H9 (cell line): ENCODE results near the gene ZNHIT6. TPM values are rescaled to one million over a fixed set of nuclear protein-coding genes. Genes with fewer than 3 reads are reported as not detected.

Experiments used
- DNase-seq: peaks from one replicate; pipeline ENCODE4 v3.0.0-alpha.2; 2017
- H2AFZ ChIP-seq: one replicate; pipeline ENCODE4 v1.6.1; 2013; ENCODE audit warnings: mild to moderate bottlenecking, low read length, control low read depth, moderate library complexity
- H2AK5ac ChIP-seq: 2 replicates; pipeline ENCODE4 v1.6.1; 2013; ENCODE audit warnings: low read length, control low read depth, mixed read lengths; ENCODE audit not compliant: insufficient read length
- H2BK120ac ChIP-seq: one replicate; pipeline ENCODE4 v1.6.1; 2013; ENCODE audit warnings: low read depth, mild to moderate bottlenecking, low read length, control low read depth, inconsistent platforms; ENCODE audit not compliant: poor library complexity, severe bottlenecking
- H2BK12ac ChIP-seq: 2 replicates; pipeline ENCODE4 v1.6.1; 2013; ENCODE audit warnings: low read length, control low read depth, mixed read lengths, low read depth; ENCODE audit not compliant: insufficient read length
- H2BK15ac ChIP-seq: 2 replicates; pipeline ENCODE4 v1.6.1; 2013; ENCODE audit warnings: low read depth, low read length, control low read depth
- H2BK20ac ChIP-seq: one replicate; pipeline ENCODE4 v1.6.1; 2013; ENCODE audit warnings: low read depth, mild to moderate bottlenecking, low read length, control low read depth, inconsistent platforms; ENCODE audit not compliant: poor library complexity, severe bottlenecking
- H2BK5ac ChIP-seq: 2 replicates; pipeline ENCODE4 v1.6.1; 2013; ENCODE audit warnings: low read length, control low read depth, mixed read lengths; ENCODE audit not compliant: insufficient read length
- H3K14ac ChIP-seq: 2 replicates; pipeline ENCODE4 v1.6.1; 2013; ENCODE audit warnings: low read length, control low read depth; ENCODE audit not compliant: insufficient read depth
- H3K18ac ChIP-seq: 2 replicates; pipeline ENCODE4 v1.6.1; 2013; ENCODE audit warnings: low read depth, mild to moderate bottlenecking, mixed read lengths, low read length, control low read depth; ENCODE audit not compliant: insufficient read length
- H3K23ac ChIP-seq: 2 replicates; pipeline ENCODE4 v1.6.1; 2013; ENCODE audit warnings: low read length, control low read depth, mixed read lengths, low read depth; ENCODE audit not compliant: insufficient read length
- H3K23me2 ChIP-seq: 2 replicates; pipeline ENCODE4 v1.6.1; 2013; ENCODE audit warnings: low read depth, mild to moderate bottlenecking, mixed read lengths, low read length, control low read depth; ENCODE audit not compliant: insufficient read length, poor library complexity, severe bottlenecking
- H3K27ac ChIP-seq: 2 replicates; pipeline ENCODE4 v1.5.1; 2013; ENCODE audit warnings: low read length, control low read depth, mixed read lengths, low read depth; ENCODE audit not compliant: insufficient read length
- H3K27me3 ChIP-seq: 2 replicates; pipeline ENCODE4 v1.6.1; 2013; ENCODE audit warnings: low read length, control low read depth, inconsistent platforms; ENCODE audit not compliant: insufficient read depth
- H3K4ac ChIP-seq: 2 replicates; pipeline ENCODE4 v1.6.1; 2013; ENCODE audit warnings: low read depth, mild to moderate bottlenecking, control low read depth, inconsistent platforms, low read length, moderate library complexity
- H3K4me1 ChIP-seq: 2 replicates; pipeline ENCODE4 v1.6.1; 2013; ENCODE audit warnings: low read length, control low read depth, inconsistent platforms; ENCODE audit not compliant: insufficient read depth
- H3K4me2 ChIP-seq: 2 replicates; pipeline ENCODE4 v1.6.1; 2013; ENCODE audit warnings: low read length, control low read depth, mixed read lengths; ENCODE audit not compliant: insufficient read length, insufficient read depth
- H3K56ac ChIP-seq: 2 replicates; pipeline ENCODE4 v1.6.1; 2013; ENCODE audit warnings: low read depth, mild to moderate bottlenecking, mixed read lengths, low read length, control low read depth; ENCODE audit not compliant: insufficient read length
- H3K79me1 ChIP-seq: 2 replicates; pipeline ENCODE4 v1.6.1; 2013; ENCODE audit warnings: low read depth, mild to moderate bottlenecking, moderate library complexity, low read length, control low read depth, inconsistent platforms; ENCODE audit not compliant: insufficient read depth, poor library complexity, severe bottlenecking
- H3K79me2 ChIP-seq: 2 replicates; pipeline ENCODE4 v1.6.1; 2013; ENCODE audit warnings: low read length, control low read depth, inconsistent platforms; ENCODE audit not compliant: insufficient read depth
- H3K9ac ChIP-seq: 2 replicates; pipeline ENCODE4 v1.6.1; 2013; ENCODE audit warnings: low read length, control low read depth, mixed read lengths; ENCODE audit not compliant: insufficient read length; ENCODE audit errors: extremely low read depth
- H3K9me3 ChIP-seq: one replicate; pipeline ENCODE4 v1.6.1; 2013; ENCODE audit warnings: low read depth, low read length, inconsistent platforms; ENCODE audit not compliant: control insufficient read depth
- H3T11ph ChIP-seq: one replicate; pipeline ENCODE4 v1.6.1; 2013; ENCODE audit warnings: mild to moderate bottlenecking, low read length, control low read depth, inconsistent platforms
- H4K20me1 ChIP-seq: one replicate; pipeline ENCODE4 v1.6.1; 2013; ENCODE audit not compliant: control insufficient read depth, insufficient read length, insufficient read depth
- H4K5ac ChIP-seq: 2 replicates; pipeline ENCODE4 v1.6.1; 2013; ENCODE audit warnings: low read depth, mild to moderate bottlenecking, mixed read lengths, low read length, control low read depth; ENCODE audit not compliant: insufficient read length
- H4K8ac ChIP-seq: replicated peaks from 2 replicates; pipeline ENCODE4 v1.6.1; 2013; ENCODE audit warnings: low read length, control low read depth, mixed read lengths, low read depth; ENCODE audit not compliant: insufficient read length
- H4K91ac ChIP-seq: 2 replicates; pipeline ENCODE4 v1.6.1; 2013; ENCODE audit warnings: low read depth, mild to moderate bottlenecking, moderate library complexity, mixed read lengths, low read length, control low read depth; ENCODE audit not compliant: insufficient read length
- H3K27ac Mint-ChIP-seq, 3 experiments: 2 replicates in 2 of 3; 3 replicates in 1 of 3; pipeline ENCODE4 v1.8.0; 2020 to 2021; ENCODE audit warnings: mixed read lengths in 3 of 3, mild to moderate bottlenecking in 1 of 3, moderate library complexity in 1 of 3
- H3K27me3 Mint-ChIP-seq: 2 replicates; pipeline ENCODE4 v1.8.0; 2021; ENCODE audit warnings: low read depth, mild to moderate bottlenecking, moderate library complexity, mixed read lengths
- H3K36me3 Mint-ChIP-seq, 3 experiments: 2 replicates in 2 of 3; 3 replicates in 1 of 3; pipeline ENCODE4 v1.8.0; 2020 to 2021; ENCODE audit warnings: low read depth in 3 of 3, mixed read lengths in 3 of 3; ENCODE audit not compliant: insufficient read depth in 1 of 3
- H3K4me1 Mint-ChIP-seq, 2 experiments: 2 replicates each; pipeline ENCODE4 v1.8.0; 2020; ENCODE audit warnings: mixed read lengths in 2 of 2
- H3K4me3 Mint-ChIP-seq, 2 experiments: 2 replicates in 1 of 2; 3 replicates in 1 of 2; pipeline ENCODE4 v1.8.0; 2020 to 2021; ENCODE audit warnings: mild to moderate bottlenecking in 2 of 2, mixed read lengths in 2 of 2, moderate library complexity in 1 of 2
- H3K9me3 Mint-ChIP-seq, 2 experiments: 2 replicates in 1 of 2; 3 replicates in 1 of 2; pipeline ENCODE4 v1.8.0; 2020; ENCODE audit warnings: mild to moderate bottlenecking in 2 of 2, mixed read lengths in 2 of 2, moderate library complexity in 1 of 2
- CTCF ChIP-seq: fragments of 200-600 bp; sonication (generic); conservative IDR thresholded peaks from 3 replicates; pipeline ENCODE4 v1.8.0; 2021; ENCODE audit warnings: antibody characterized with exemption, mild to moderate bottlenecking
- WGBS: extraction: QIAGEN DNeasy Blood & Tissue Kit; methylation state at CpG from one replicate; pipeline ENCODE4 v1.1.7; 2013; ENCODE audit warnings: missing lambda C conversion rate, low lambda C conversion rate, mixed read lengths; ENCODE audit not compliant: insufficient read length; ENCODE audit errors: extremely low coverage; 5-methylcytosine and 5-hydroxymethylcytosine counted together
- total RNA-seq: library from RNA; stranded (reverse); gene quantifications from 2 replicates; pipeline ENCODE4 v1.2.1, GENCODE V29; 2021

ZNHIT6 gene
- total RNA-seq, 1 experiment from 2014 or later = 21.5 TPM

GRCh38 chr1:85689775-85690404, 18.3 kb downstream of the ZNHIT6 start:
- Histone ChIP-seq H2AK5ac (no peak overlapping the region), H3K9ac (no peak overlapping the region), H3K27ac (no peak overlapping the region), H4K5ac (no peak overlapping the region), H3K14ac (no peak overlapping the region), H4K91ac (no peak overlapping the region), H3K4ac (no peak overlapping the region), H3K18ac (no peak overlapping the region), H2BK5ac (no peak overlapping the region), H2BK15ac (no peak overlapping the region), H3K23ac (no peak overlapping the region), H3K56ac (no peak overlapping the region), H2BK12ac (no peak overlapping the region), H2AFZ (no peak overlapping the region), H2BK20ac (no peak overlapping the region), H3K79me1 (peaks cover 3% of the 10 kb centered on the region), H3K79me2 (no peaks in the 10 kb centered on the region), H3T11ph (no peak overlapping the region), H4K8ac (no peak overlapping the region), H3K27me3 (no peaks in the 10 kb centered on the region), H2BK120ac (no peak overlapping the region), H3K4me2 (no peak overlapping the region), H3K4me1 (no peaks in the 10 kb centered on the region), H3K9me3 (no peaks in the 10 kb centered on the region), H3K23me2 (no peaks in the 10 kb centered on the region), H4K20me1 (no peaks in the 10 kb centered on the region)
- Mint-ChIP-seq H3K27ac (peak overlapping the region in 1 of 3 experiments; percentile 28; a peak in 2 of 7 replicates), H3K27me3 (no peaks in the 10 kb centered on the region), H3K9me3 (no peaks in the 10 kb centered on the region), H3K4me3 (no peak overlapping the region), H3K36me3 (peaks cover 8 to 11% (median 9%) of the 10 kb centered on the region in 3 experiments; a peak in 5 of 7 replicates), H3K4me1 (no peaks in the 10 kb centered on the region)
- TF ChIP-seq CTCF = no peak
- DNase-seq = no peak
- no CpG with 5 or more reads among the region's 4 CpGs for WGBS
